UCSD-AML1 (cell line): ENCODE data around the gene ZNF799.
"Not testable (repeated sequence)": the region's sequence is repeated elsewhere in the genome, so short reads cannot be mapped to it uniquely, and the experiment has no call there.

Source experiments
- DNase-seq: peaks from one replicate; lab custom pipeline; 2025; ENCODE audit not compliant: unreplicated experiment; lab: John Stamatoyannopoulos, UW

Gene ZNF799

DNA sequence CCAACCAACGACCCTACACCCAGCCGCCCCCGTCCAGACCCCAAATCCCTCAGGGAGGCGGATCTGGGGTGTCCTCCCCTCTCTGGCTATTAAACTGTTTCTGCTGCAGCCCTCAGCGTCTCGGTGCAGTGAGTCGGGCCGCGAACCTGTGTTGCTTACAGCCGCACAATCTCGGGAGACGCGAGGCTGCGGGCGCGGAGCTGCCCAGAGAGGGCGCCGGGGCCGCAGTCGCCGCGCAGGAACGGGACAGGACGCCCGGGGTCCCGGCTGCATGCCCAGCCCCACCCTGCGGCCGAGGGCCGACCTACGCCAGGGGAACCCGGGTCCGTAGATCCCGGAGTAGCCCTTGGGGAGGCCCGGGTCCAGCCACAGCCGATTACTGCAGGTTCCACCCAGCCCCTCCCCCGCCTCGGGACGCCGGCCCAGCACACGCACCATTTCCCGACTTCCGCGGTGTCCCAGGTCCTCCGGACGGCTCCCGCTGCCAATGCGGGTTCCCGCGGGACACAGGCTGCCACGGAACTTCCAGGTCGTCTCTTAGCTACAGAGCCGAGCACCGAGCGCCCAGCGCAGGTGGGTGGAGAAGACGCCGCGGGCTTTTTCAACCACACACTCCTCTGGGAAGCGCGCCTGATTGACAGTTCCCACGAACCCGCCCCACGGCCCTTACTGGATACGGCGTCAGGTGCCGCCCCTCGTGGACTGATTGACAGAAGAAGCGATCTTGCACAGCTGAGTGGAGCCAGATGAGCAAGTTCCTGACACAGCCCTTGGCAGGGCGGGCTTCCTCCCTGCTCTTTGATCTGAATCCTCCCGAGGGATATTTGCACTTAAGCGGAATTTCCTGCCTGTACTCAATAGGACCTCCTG, at the start of gene ZNF799:
ZNF799 (minus strand) TSS at position 639 of the 870 bp plus-strand sequence; CDS start at position 438, 201 bp downstream.
- DNase-seq, result peak; percentile 82

DNA sequence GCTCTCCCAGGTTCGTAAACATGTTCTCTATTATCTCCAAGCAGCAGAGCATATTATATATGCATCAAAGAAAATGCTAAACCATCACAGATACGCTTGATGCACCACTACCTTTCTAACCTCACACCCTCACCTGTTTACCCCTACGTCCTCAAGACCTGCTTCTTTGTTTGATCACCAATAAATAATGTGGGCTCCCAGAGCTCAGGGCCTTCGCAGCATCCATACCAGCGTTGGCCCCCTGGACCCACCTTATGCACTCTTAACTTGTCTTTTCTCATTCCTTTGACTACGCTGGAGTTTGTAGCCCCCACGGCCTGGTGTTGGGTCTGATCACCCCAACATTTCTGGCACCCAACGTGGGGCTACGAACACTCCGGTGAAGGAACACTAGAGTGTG, 49.8 kb upstream of the ZNF799 start:
- DNase-seq, result no peak

DNA sequence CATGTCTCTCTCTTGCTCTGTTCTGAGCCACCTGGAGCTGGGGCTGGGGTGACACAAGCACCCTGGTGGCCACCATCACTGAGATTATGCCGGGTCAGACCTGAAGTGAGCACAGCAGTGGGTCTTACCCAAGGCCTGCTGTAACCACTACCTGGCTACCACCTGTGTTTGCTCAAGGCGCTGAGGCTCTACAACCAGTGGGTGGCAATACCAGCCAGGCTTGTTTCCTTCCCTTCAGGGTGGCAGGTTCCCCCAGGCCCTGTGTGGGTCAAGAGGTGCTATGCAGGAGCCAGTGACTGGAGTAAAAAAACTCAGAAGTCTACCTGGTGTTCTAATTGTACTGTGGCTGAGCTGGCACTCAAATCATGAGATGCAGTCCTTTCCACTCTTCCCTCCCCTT, 47.7 kb upstream of the ZNF799 start:
- DNase-seq, result no peak

DNA sequence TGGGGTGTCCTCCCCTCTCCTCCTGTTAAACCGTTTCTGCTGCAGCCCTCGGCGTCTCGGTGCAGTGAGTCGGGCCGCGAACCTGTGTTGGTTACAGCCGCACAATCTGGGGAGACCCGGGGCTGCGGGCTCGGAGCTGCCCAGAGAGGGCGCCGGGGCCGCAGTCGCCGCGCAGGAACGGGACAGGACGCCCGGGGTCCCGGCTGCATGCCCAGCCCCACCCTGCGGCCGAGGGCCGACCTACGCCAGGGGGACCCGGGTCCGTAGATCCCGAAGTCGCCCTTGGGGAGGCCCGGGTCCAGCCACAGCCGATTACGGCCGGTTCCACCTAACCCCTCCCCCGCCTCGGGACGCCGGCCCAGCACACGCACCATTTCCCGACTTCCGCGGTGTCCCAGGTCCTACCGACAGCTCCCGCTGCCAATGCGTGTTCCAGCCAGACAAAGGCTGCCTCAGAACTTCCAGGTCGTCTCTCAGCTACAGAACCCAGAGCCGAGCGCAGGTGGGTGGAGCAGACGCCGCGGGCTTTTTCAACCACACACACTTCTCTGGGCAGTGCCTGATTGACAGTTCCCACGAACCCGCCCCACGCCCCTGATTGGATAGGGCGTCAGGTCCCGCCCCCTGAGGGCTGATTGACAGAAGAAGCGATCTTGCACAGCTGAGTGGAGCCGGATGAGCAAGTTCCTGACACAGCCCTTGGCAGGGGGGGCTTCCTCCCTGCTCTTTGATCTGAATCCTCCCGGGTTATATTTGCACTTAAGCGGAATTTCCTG, 39.7 kb upstream of the ZNF799 start, which contains the start of gene ZNF443:
ZNF443 (minus strand) TSS at position 481 of the 776 bp plus-strand sequence; CDS start at position 374, 107 bp downstream.
- peak; percentile 97 for DNase-seq

DNA sequence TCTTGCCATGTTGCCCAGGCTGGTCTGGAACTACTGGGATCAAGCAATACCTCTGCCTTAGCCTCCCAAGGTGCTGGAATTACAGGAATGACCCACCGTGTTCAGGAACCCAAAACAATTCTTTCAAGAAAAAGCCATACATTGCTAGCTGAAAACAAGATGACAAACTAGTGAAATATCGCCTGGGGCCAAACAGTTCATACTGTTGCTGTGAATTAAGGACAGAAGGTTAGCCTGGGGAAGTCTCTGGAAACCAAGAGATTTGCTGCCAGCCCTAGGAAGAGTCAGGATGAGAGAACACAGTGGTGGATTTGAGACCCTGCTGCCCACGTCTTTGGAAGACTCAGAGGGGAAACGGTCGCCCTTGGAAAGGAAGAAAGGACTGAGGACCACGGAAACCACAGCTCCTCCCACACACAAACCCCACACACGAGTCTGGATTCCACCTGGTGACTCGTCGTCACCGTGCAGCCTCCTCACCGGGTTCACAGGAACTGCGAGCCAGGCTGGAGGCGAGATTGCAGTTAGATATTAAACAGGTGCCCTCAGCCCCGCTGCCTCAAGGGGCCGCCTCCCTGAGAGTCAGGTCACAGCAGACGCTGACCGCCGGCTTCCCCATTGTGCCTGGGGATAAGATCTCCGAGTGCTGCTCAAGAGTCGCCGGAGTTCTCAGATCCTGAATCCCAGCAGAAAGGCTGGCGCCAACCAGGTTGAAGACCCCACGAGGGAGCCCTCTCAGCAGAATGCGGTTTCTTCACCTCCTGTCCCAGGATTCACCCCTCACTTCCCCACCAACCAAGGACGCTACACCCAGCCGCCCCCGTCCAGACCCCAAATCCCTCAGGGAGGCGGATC, 38.8 kb upstream of the ZNF799 start:
- DNase-seq, result peak; percentile 55

DNA sequence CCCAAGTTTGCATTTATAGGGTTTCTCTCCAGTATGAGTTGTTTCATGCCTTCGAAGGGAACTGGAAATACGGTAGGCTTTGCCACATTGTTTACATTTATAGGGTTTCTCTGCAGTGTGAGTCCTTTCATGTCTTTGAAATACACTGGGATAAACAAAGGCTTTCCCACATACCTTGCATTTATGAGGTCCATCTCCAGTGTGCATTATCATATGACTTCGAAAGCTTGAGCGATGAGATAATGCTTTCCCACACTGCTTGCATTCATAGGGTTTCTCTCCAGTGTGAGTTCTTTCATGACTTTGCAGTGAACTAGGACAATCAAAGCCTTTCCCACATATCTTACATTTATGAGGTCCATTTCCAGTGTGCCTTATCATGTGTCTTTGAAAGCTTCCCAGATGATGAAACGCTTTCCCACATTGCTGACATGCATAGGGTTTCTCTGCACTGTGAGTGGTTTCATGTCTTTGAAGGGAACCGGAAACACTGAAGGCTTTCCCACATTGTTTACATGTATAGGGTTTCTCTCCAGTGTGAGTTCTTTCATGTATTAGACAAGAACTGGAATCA, 29.7 kb upstream of the ZNF799 start:
- not testable (repeated sequence) for DNase-seq

DNA sequence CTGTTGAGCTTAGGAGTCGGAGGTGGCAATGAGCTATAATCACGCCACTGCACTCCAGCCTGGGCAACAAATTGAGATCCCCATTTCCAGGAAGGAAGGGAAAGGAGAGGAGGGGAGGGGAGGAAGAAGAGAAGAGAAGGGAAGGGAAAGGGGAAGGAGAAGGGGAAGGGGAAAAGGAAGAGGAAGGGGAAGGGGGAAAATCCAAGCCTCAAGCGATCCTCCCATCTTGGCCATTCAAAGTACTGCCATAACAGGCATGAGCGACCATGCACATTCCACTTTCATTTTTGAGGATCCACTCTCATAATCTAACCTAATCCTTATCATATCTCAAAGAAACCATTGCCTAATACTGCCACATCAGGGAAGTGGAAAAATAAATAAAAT, 24.8 kb upstream of the ZNF799 start:
- no peak for DNase-seq

DNA sequence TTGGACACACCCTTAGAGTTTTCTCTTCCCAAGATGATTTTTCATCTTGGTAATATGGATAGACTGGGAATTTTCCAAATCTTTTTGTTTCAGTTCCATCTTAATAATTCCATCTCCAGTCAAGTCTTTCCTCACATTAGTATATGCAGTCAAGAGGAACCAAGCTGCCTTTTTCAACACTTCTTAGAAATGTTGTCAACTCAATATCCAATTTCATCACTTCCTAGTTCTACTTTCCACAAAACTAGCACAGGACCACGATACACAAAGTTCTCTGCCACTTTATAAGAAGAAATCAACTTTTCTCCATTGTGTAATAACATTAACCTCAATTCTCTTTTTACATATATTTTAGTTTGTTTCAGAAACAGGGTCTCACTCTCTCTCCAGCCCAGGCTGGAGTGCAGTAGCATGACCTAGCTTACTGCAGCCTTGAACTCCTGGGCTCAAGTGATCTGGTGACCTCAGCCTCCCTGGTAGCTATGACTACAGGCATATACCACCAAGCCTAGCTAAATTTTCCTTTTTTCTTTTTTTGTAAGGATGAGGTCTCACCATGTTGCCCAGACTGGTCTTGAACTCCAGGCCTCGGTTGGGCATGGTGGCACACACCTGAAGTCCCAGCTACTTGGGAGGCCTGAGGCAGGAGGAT, 24.3 kb upstream of the ZNF799 start:
- DNase-seq, result no peak

DNA sequence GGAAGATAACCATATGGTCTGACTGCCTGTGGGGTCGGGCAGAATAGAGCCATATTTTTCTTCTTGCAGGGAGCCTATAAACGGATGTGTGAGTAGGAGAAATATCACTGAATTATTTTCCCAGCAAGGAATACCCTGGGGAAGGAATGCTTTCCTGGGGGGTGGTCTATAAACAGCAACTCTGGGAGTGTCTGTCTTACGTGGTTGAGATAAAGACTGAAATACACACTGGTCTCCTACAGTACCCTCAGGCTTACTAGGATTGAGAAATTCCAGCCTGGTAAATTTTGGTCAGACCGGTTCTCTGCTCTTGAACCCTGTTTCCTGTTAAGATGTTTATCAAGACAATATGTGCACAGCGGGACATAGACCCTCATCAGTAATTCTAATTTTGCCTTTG, 16.2 kb upstream of the ZNF799 start:
- not testable (repeated sequence) for DNase-seq

DNA sequence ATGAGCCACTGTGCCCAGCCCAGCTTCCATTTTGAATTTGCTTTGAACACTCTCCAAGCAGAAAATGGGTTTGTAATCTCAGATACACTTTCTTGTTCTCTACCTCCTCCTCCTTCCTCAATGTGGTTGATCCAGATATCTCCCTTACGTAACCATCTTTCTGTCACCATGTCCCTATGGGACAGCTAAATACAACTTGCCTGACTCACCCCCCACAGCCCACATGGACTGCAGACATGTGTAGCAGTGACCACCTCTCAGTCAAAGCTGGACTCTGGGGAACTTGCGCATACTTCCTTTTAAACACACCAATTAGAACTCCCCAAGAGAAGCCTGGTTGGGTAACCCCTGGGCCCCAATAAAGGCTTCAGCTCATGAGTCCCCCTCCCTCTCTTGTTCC, 10.8 kb upstream of the ZNF799 start:
- DNase-seq, result no peak

DNA sequence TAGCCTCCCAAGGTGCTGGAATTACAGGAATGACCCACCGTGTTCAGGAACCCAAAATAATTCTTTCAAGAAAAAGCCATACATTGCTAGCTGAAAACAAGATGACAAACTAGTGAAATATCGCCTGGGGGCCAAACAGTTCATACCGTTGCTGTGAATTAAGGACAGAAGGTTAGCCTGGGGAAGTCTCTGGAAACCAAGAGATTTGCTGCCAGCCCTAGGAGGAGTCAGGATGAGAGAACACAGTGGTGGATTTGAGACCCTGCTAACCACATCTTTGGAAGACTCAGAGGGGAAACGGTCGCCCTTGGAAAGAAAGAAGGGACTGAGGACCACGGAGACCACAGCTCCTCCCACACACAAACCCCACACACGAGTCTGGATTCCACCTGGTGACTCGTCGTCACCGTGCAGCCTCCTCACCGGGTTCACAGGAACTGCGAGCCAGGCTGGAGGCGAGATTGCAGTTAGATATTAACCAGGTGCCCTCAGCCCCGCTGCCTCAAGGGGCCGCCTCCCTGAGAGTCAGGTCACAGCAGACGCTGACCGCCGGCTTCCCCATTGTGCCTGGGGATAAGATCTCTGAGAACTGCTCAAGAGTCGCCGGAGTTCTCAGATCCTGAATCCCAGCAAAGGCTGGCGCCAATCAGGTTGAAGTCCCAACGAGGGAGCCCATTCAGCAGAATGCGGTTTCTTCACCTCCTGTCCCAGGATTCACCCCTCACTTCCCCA, 1.0 kb downstream of the ZNF799 start:
- DNase-seq, result peak; percentile 40

DNA sequence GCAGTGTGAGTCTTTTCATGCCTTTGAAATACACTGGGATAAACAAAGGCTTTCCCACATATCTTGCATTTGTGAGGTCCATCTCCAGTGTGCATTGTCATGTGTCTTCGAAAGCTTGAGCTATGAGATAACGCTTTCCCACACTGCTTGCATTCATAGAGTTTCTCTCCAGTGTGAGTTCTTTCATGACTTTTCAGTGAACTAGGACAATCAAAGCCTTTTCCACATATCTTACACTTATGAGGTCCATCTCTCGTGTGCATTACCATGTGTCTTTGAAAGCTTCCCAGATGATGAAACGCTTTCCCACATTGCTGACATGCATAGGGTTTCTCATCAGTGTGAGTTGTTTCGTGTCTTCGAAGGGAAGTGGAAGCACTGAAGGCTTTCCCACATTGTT, 9.9 kb downstream of the ZNF799 start:
- not testable (repeated sequence) for DNase-seq

DNA sequence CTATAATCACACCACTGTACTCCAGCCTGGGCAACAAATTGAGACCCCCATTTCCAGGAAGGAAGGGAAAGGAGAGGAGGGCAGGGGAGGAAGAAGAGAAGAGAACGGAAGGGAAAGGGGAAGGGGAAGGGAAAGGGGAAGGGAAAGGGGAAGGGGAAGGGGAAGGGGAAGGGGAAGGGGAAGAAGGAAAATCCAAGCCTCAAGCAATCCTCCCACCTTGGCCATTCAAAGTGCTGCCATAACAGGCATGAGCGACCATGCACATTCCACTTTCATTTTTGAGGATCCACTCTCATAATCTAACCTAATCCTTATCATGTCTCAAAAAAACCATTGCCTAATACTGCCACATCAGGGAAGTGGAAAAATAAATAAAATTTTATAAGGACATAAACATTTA, 14.7 kb downstream of the ZNF799 start:
- DNase-seq, result not testable (repeated sequence)

DNA sequence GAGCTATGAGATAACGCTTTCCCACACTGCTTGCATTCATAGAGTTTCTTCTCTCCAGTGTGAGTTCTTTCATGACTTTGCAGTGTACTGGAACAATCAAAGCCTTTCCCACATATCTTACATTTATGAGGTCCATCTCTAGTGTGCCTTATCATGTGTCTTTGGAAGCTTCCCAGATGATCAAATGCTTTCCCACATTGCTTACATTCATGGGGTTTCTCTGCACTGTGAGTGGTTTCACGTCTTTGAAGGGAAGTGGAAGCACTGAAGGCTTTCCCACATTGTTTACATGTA, 20.7 kb downstream of the ZNF799 start:
- DNase-seq, result no peak

DNA sequence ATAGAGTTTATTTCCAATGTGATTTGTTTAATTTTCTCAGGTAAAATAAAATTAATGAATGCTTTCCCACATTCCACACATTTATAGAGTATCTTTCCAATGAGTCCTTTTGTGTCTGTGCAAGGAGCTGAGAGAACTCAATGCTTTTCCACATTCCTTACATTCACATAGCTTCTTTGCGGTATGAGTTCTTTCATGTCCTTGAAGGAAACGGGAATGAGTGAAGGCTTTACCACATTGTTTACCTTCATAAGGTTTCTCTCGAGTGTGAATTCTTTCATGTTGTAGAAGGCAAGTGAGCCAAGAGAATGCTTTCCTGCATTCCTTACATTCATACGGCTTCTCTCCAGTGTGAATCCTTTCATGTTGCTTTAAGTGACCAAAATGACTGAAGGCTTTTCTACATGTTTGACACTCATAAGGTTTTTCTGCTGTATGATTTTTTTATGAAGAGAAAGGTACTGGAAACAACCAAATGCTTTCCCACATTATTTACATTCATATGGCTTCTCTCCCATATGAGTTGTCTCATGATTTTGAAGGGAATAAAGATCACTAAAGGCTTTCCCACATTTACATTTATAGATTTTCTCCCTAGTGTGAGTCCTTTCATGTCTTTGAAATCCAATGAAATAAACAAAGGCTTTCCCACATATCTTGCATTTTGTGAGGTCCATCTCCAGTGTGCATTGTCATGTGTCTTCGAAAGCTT, 21.2 kb downstream of the ZNF799 start:
- DNase-seq, result no peak

DNA sequence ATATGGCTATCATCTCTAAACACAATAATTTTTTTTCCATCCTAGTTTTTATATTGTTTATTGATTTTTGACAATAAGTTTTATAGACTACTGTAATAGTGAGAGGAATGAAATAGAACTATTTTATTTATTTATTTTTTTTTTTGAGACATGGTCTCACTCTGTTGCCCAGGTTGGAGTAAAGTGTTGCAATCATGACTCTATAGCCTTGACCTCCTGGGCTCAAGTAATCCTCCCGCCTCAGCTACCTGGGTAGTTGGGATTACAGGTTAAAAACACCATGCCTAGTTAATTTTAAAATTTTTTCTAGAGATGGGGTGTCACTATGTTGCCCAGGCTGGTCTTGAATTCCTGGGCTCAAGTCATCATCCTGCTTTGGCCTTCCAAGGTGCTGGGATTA, 27.0 kb downstream of the ZNF799 start:
- DNase-seq, result no peak

DNA sequence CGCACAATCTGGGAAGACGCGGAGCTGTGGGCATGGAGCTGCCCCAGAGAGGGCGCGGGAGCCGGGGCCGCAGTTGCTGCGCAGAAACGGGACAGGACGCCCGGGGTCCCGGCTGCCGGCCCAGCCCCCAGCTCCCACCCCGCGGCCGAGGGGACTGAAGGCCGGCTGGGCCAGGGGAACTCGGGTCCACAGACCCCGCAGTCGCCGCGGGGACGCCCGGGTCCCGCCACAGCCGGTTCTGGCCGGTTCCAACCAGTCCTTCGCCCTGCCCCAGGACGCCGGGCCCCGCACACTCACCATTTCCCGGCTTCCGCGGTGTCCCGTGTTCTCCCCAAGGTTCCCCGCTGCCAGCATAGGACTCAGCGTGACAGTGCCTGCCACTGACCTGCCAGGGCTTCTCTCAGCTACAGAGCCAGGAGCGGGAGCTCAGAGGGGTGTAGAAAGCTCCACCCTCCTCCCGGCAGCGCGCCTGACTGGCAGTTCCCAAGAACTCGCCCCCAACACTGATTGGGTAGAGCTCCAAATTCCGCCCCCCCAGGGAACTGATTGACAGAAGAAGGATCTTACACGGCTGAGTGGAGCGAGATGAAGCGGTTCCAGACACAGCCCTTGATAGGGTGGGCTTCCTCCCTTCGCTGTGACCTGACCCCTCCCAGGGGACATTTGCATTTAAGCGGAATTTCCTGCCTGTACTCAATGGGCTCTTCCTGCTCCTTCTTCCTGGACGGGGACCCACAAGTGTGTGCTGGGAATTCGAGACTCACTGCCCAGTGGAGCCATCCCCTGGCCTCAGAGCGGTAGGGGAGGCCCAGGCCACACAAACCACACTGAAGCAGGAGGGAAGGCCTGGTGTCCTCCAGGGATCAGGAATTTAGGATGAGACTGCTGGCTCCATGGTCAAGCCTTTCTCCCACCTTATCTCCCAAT, 35.6 kb downstream of the ZNF799 start, which contains the start of gene ZNF442:
ZNF442 (minus strand) TSS at position 448 of the 927 bp plus-strand sequence. CDS start 2,052 bp downstream, outside the sequence.
- DNase-seq, result peak; percentile 88
